Measurements from ENCODE around the gene MBD3L5. TPM values are rescaled to one million over a fixed set of nuclear protein-coding genes. Genes with fewer than 3 reads are reported as not detected.
A peak's percentile ranks its signal among the peaks of the same experiment; 100 is the strongest.
"Not testable (repeated sequence)": the region's sequence is repeated elsewhere in the genome, so short reads cannot be mapped to it uniquely, and the experiment has no call there.

Gene MBD3L5
- total RNA-seq, 2 experiments from 2014 or later = not detected

- CTCF ChIA-PET; intact Hi-C loops (cut with DNase I, micrococcal nuclease); H3K4me3 Mint-ChIP-seq; H3K9me3 Mint-ChIP-seq (ENCODE audit: low read depth); H3K27me3 Mint-ChIP-seq; DNase-seq; H3K27ac Mint-ChIP-seq; ATAC-seq; H3K36me3 Mint-ChIP-seq (ENCODE audit: low read depth); H3K4me1 Mint-ChIP-seq; POLR2A ChIA-PET: not testable (repeated sequence)
These were observed 24.4 kb downstream of the MBD3L5 start for GRCh38 chr19:7054635-7055368.

GRCh38 chr19:7055679-7056078 lies 25.3 kb downstream of the MBD3L5 start:
- H3K36me3 Mint-ChIP-seq (ENCODE audit: low read depth); ATAC-seq; POLR2A ChIA-PET; H3K4me1 Mint-ChIP-seq; H3K9me3 Mint-ChIP-seq (ENCODE audit: low read depth); H3K4me3 Mint-ChIP-seq; DNase-seq; intact Hi-C loops (cut with DNase I, micrococcal nuclease); CTCF ChIA-PET; H3K27ac Mint-ChIP-seq; H3K27me3 Mint-ChIP-seq: not testable (repeated sequence)

GRCh38 chr19:7056371-7056770 lies 26.0 kb downstream of the MBD3L5 start:
- H3K27ac Mint-ChIP-seq; POLR2A ChIA-PET; DNase-seq; intact Hi-C loops (cut with DNase I, micrococcal nuclease); H3K36me3 Mint-ChIP-seq (ENCODE audit: low read depth); H3K9me3 Mint-ChIP-seq (ENCODE audit: low read depth); ATAC-seq; H3K4me3 Mint-ChIP-seq; H3K27me3 Mint-ChIP-seq; CTCF ChIA-PET; H3K4me1 Mint-ChIP-seq: not testable (repeated sequence)

- H3K4me1 Mint-ChIP-seq; POLR2A ChIA-PET; H3K9me3 Mint-ChIP-seq (ENCODE audit: low read depth); CTCF ChIA-PET; DNase-seq; ATAC-seq; H3K4me3 Mint-ChIP-seq; H3K27me3 Mint-ChIP-seq; H3K27ac Mint-ChIP-seq; intact Hi-C loops (cut with DNase I, micrococcal nuclease); H3K36me3 Mint-ChIP-seq (ENCODE audit: low read depth): not testable (repeated sequence)
These were observed 28.2 kb downstream of the MBD3L5 start, which contains the start of gene MBD3L3 for GRCh38 chr19:7058576-7058975. Gene MBD3L3, minus strand, starts transcription at chr19:7058676. Its CDS starts 71 bp downstream, at chr19:7058605.

- H3K4me3 Mint-ChIP-seq; H3K27me3 Mint-ChIP-seq; H3K27ac Mint-ChIP-seq; DNase-seq; H3K36me3 Mint-ChIP-seq (ENCODE audit: low read depth); POLR2A ChIA-PET; H3K4me1 Mint-ChIP-seq; intact Hi-C loops (cut with DNase I, micrococcal nuclease); H3K9me3 Mint-ChIP-seq (ENCODE audit: low read depth); CTCF ChIA-PET; ATAC-seq: not testable (repeated sequence)
These were observed 29.6 kb downstream of the MBD3L5 start for GRCh38 chr19:7059977-7060376.

- intact Hi-C loops (cut with DNase I, micrococcal nuclease) = no loop called here
- Mint-ChIP-seq H3K9me3 (ENCODE audit: low read depth) (no peaks in the 10 kb centered on the region), H3K4me3 (no peak overlapping the region), H3K27ac (no peak overlapping the region), H3K4me1 (no peaks in the 10 kb centered on the region), H3K27me3 (no peaks in the 10 kb centered on the region), H3K36me3 (ENCODE audit: low read depth) (no peaks in the 10 kb centered on the region)
- ChIA-PET POLR2A (no interaction called here), CTCF (interaction anchor here (0.5 to 1.0 kb wide), 2 partner anchors 50 to 1291 kb away, joined by 3 read pairs; no protein-coding TSS in a partner anchor)
- DNase-seq (no peak), ATAC-seq (peak; percentile 57)
These were observed 33.0 kb downstream of the MBD3L5 start for GRCh38 chr19:7063339-7063738.

GRCh38 chr19:7063764-7064418 lies 33.5 kb downstream of the MBD3L5 start:
- DNase-seq = peak; percentile 33
- Mint-ChIP-seq H3K4me1 (peaks cover 2% of the 10 kb centered on the region), H3K27me3 (no peaks in the 10 kb centered on the region), H3K4me3 (no peak overlapping the region), H3K36me3 (ENCODE audit: low read depth) (no peaks in the 10 kb centered on the region), H3K9me3 (ENCODE audit: low read depth) (no peaks in the 10 kb centered on the region), H3K27ac (no peak overlapping the region)
- CTCF ChIA-PET = interaction anchor here (0.7 kb wide), 1 partner anchor 56 kb away, joined by 3 read pairs; no protein-coding TSS in a partner anchor
- peak; percentile 55 for ATAC-seq
- intact Hi-C loops (cut with DNase I, micrococcal nuclease) = no loop called here
- POLR2A ChIA-PET = no interaction called here

- peak; percentile 42 for DNase-seq
- H3K36me3 Mint-ChIP-seq (ENCODE audit: low read depth) = peaks cover 16% of the 10 kb centered on the region
- intact Hi-C loops (cut with DNase I, micrococcal nuclease) = not testable (repeated sequence)
These were observed 36.7 kb downstream of the MBD3L5 start for GRCh38 chr19:7067122-7067521.

GRCh38 chr19:7067716-7068115 lies 37.3 kb downstream of the MBD3L5 start:
- peaks cover 22% of the 10 kb centered on the region for H3K36me3 Mint-ChIP-seq (ENCODE audit: low read depth)
- H3K9me3 Mint-ChIP-seq (ENCODE audit: low read depth) = no peaks in the 10 kb centered on the region
- intact Hi-C loops (cut with DNase I, micrococcal nuclease) = no loop called here
- H3K4me1 Mint-ChIP-seq = peaks cover 16% of the 10 kb centered on the region
- H3K4me3 Mint-ChIP-seq = no peak overlapping the region
- no peak for DNase-seq
- no peak for ATAC-seq
- no peak overlapping the region for H3K27ac Mint-ChIP-seq
- POLR2A ChIA-PET = interaction anchor here (0.7 kb wide), 1 partner anchor 554 kb away, joined by 3 read pairs; no protein-coding TSS in a partner anchor
- CTCF ChIA-PET = interaction anchor here (0.7 kb wide), 1 partner anchor 208 kb away, joined by 3 read pairs; no protein-coding TSS in a partner anchor
- no peaks in the 10 kb centered on the region for H3K27me3 Mint-ChIP-seq

More at GRCh38 chr19:7067122-7067521, 36.7 kb downstream of the MBD3L5 start:
- ATAC-seq; H3K27me3 Mint-ChIP-seq; H3K4me3 Mint-ChIP-seq; H3K9me3 Mint-ChIP-seq (ENCODE audit: low read depth); H3K27ac Mint-ChIP-seq: not testable (repeated sequence)
- peaks cover 12% of the 10 kb centered on the region for H3K4me1 Mint-ChIP-seq
- POLR2A ChIA-PET = interaction anchor here (0.7 kb wide), 1 partner anchor 554 kb away, joined by 3 read pairs; no protein-coding TSS in a partner anchor
- CTCF ChIA-PET = interaction anchor here (0.7 kb wide), 1 partner anchor 208 kb away, joined by 3 read pairs; no protein-coding TSS in a partner anchor

- POLR2A ChIA-PET = interaction anchor here (0.6 to 1.2 kb wide), 2 partner anchors 31 to 69 kb away, joined by 3 to 8 read pairs; no protein-coding TSS in a partner anchor
- Mint-ChIP-seq H3K27me3 (no peaks in the 10 kb centered on the region), H3K4me1 (peaks cover 17% of the 10 kb centered on the region), H3K27ac (peak overlapping the region; percentile 77), H3K9me3 (ENCODE audit: low read depth) (no peaks in the 10 kb centered on the region), H3K4me3 (peak overlapping the region; percentile 90), H3K36me3 (ENCODE audit: low read depth) (peaks cover 27% of the 10 kb centered on the region)
- DNase-seq (no peak), ATAC-seq (no peak)
- intact Hi-C loops (cut with DNase I, micrococcal nuclease) = no loop called here
- CTCF ChIA-PET = interaction anchor here (1.8 to 1.9 kb wide), 2 partner anchors 31 to 105 kb away, joined by 6 read pairs; no protein-coding TSS in a partner anchor
These were observed 38.2 kb downstream of the MBD3L5 start for GRCh38 chr19:7068599-7068998.

GRCh38 chr19:7069042-7069903 lies 38.9 kb downstream of the MBD3L5 start, which contains the start of gene ZNF557:
Gene ZNF557, plus strand, starts transcription at chr19:7069703. Its CDS starts 5,372 bp downstream, at chr19:7075075.
- CTCF ChIA-PET = interaction anchor here (0.7 to 1.9 kb wide), 4 partner anchors 30 to 285 kb away, joined by 3 to 6 read pairs (median 6); no protein-coding TSS in a partner anchor
- Mint-ChIP-seq H3K4me1 (peaks cover 17% of the 10 kb centered on the region), H3K36me3 (ENCODE audit: low read depth) (peaks cover 33% of the 10 kb centered on the region), H3K27me3 (no peaks in the 10 kb centered on the region), H3K9me3 (ENCODE audit: low read depth) (peaks cover under 1% of the 10 kb centered on the region), H3K27ac (peak within 1 kb of the TSS; percentile 77), H3K4me3 (peak within 1 kb of the TSS; percentile 90)
- POLR2A ChIA-PET = interaction anchor here (0.6 to 1.2 kb wide), 3 partner anchors 30 to 276 kb away, joined by 3 to 8 read pairs (median 3); no protein-coding TSS in a partner anchor
- intact Hi-C loops (cut with DNase I, micrococcal nuclease) = loop anchor here in 1 of 2 experiments (1.0 kb wide), 2 partner anchors 30 to 302 kb away; partner anchors contain the start of gene SH2D3A
- DNase-seq (peak; percentile 100), ATAC-seq (peak; percentile 96)
